ENCODE measurements around the gene MPV17.
A peak's percentile ranks its signal among the peaks of the same experiment; 100 is the strongest.
"Not testable (repeated sequence)": the region's sequence is repeated elsewhere in the genome, so short reads cannot be mapped to it uniquely, and the experiment has no call there.

The MPV17 gene, protein sequence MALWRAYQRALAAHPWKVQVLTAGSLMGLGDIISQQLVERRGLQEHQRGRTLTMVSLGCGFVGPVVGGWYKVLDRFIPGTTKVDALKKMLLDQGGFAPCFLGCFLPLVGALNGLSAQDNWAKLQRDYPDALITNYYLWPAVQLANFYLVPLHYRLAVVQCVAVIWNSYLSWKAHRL

DNA sequence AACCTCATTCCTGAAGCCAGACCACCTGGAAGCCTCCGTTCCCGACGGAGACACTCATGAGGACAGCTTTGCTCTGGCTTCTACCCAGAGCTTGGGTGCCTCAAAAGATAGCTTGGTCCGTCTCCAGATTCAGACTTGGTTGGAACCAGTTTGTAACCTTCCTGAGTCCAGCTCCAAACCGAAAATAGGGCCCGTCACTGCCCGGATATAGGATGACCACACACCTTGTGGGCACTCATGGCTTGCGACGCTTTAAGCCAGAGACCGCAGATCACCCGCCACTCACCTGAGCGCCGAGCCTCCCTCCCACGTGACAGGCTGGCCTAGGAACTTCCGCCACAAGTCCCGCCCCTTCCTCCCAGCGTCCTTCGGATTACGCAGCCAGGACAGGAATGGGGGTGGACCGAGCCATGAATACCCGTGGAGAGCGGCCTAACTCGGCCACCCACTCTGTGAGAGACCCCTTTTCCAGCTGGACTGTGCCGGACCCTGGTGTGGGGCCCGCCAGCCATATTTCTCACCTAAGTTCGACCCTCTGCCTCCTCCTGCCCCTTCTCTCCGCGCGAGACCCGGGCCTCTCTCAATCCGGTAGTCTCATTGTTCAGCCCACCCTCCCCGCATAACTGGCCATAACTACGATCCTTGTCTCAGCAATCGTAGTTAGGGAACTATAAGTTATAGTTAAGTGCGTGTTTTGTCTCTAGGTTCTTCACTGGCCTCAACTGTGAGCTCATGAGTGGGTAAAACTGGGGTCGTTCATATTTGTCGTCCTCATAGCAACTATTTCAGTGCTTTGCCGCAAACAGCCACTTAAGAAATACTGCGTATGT, at the start of gene MPV17:
MPV17 (minus strand) TSS at position 332 of the 830 bp plus-strand sequence. CDS start 580 bp downstream, outside the sequence.
- peak; percentile 92 for DNase-seq

DNA sequence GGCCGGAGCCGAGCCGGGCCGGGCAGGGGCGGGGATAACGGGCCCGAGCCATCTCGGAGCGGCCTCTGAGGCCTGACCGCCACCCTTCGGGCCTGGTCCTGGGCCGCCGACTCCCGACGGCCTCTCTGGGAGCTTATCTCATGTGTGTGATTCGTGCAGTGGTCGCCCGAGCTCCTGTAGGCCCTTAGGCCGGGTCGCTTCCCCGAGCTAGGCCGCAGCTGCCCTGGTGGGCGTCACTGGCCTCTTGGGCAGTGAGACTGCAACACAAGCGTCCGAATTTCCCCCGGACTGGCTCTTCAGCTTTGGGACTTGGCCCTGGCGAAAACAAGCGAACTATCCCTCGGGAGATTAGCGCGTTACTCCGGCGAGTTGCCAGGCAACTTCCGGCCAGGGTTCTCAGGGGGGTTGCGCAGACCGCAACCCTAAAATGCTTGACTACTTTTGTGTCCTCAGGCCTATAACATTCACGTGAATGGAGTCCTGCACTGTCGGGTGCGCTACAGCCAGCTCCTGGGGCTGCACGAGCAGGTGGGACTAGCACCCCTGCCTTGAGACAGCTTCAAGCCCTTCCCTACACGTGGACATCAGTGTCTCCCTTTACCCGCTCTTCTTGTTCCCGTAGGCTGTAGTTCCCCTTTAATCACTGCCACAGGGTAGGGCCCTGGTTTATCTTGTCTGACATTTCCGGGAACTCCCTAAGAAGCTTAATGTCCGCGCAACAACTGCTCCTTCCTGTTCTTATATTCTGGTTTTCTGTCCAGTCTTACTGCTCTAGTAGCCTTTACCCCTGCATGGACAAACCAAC, 48.1 kb upstream of the MPV17 start:
- DNase-seq = peak; percentile 29

DNA sequence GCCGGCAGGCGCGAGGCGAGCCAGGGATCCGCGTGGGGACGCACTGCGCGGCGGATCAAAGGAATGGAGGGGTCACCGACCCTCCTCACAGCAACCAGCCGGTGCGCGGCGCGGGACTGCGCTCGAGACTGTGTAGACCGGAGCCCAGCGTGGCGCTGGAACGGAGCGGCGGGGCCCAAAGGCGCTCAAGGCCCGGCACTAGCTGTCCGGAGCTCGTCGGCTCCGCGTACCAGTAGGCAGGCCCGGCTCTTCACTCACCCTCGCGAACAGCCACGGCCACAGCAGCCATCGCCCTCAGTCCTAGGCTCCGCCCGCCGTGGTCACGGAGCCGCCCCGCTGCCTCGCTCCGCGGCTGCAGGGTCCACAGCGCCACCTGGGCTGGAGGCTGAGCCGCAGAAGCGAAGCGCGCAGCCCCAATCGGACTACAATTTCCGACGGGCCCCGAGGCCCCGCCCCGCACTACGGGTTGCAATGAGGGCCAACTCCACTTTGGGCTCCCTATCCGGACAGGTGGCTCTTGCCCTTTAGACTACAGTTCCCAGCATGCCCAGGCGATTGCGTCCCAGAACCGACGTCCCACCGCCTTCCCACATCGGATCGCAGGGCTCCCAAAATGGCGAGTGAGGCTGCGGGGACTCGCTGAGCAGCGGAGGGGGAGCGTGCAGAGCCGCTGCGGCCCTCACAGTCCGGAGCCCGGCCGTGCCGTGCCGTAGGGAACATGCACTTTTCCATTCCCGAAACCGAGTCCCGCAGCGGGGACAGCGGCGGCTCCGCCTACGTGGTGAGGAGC, 47.3 kb upstream of the MPV17 start, which contains the start of the genes EIF2B4 and SNX17:
EIF2B4 (minus strand) TSS at position 313 of the 790 bp plus-strand sequence; CDS start at position 289, 24 bp downstream.
SNX17 (plus strand) TSS at position 591 of the 790 bp plus-strand sequence; CDS start at position 719, 128 bp downstream.
- peak; percentile 100 for DNase-seq

DNA sequence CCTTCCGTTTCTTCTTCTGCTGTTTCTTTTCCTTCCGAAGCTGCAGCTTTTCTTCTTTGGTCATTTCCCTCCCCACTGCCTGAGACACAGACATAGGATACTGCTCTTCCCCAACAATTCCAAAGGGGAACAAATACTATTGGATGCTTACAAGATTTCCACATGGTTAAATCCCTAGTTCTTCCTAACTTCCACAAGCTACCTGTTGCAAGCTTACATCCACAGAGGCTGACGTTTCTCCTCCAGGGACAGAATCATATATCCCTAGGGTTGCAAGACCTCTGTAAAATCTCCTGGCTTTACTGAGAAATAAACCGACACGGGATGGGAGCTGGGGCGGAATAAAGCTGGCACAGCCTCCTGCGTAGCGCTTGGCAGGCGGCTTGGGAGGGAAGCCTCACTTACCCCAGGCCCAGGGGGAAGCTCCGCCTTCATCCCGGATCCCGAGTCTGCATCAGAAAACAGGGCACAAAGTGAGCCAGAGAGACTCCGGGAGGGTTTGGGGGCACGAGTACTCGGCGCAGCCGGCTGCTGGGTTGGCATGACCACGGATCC, 46.7 kb upstream of the MPV17 start:
- peak; percentile 79 for DNase-seq

DNA sequence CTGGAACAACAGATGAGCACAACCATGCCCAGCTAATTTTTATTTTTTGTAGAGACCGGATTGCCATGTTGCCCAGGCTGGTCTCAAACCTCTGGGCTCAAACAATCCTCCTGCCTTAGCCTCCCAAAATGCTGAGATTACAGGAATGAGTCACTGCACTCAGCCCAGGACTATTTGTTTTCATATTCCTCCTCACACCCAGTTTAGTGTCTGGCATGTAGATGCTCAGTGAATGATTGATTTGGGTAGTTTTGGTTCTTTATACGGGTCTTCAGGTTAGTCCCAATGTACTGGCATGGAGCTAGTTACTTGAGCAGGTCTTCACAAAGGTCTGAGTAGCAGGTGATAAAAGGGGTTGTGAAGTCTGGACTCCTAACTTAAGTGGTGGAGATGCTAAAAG, 41.0 kb upstream of the MPV17 start:
- no peak for DNase-seq

DNA sequence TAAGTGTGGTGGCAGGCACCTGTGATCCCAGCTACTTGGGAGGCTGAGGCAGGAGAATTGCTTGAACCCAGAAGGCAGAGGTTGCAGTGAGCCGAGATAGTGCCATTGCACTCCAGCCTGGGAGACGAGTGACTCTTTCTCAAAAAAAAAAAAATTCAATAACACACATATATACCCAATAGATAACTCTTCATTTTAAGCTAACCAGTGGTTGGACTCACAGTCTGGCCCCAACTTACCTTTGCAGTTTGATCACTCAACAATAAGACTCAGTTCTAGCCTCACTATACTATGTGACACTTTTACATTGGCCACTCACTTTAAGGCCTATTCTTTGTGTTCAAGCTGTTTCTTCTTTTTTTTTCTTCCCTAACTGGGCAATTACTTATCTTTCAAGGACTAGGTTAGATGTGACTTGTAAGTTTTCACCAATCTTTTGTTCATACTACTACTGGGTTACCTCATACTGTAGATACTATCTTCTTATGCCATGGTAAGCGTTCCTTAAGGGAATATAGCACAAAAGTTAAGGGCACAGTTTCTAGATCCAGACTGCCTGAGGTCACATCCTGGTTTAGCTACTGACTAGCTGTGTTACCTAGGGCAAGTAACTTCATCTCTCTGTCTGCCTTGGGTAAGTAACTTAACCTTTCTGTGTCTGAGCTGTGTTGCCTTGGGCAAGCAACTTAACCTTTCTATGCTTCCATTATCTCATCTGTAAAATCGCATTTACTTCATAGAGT, 40.0 kb upstream of the MPV17 start:
- no peak for DNase-seq

DNA sequence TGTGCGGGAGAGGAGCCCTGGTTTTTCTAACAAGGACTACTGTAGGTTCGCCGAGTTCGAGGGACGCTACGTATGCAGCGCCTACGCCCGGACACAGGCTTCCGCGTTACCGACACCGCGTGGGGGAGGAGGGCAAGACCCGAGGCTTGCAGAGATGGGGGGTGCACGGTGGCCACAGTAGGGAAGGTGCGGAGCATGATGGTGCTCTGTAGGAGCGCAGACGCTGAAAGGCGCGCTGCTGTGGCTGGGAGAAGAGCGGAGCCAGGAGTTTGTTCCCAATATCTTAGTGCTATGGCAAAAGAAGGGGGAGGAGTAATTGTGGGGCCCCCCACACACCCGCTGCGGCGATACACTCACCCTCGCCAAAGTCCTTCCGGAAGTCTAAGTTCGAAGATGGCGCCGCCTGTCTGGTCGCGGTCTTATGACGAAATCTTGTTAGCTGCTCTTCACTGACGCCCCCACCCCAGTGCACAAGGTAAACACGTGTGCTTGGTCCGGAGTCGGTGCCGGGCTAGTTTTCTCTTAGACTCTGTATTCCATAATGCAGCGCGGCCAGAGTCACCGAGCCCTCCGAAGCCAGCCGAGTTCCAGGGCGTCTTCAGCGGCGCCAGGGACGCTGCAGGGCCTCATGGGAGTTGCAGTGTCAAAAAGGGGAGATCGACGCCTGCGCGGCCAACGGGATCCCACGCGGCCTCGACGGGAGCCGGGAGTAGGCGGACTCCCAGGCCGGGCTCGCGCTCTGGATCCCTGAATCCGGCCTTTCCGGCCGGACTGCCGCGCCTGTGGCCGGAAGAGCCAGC, 33.7 kb upstream of the MPV17 start, which contains the start of gene GTF3C2:
GTF3C2 (minus strand) TSS at position 383 of the 800 bp plus-strand sequence. CDS start 13,210 bp downstream, outside the sequence.
- DNase-seq = peak; percentile 100

DNA sequence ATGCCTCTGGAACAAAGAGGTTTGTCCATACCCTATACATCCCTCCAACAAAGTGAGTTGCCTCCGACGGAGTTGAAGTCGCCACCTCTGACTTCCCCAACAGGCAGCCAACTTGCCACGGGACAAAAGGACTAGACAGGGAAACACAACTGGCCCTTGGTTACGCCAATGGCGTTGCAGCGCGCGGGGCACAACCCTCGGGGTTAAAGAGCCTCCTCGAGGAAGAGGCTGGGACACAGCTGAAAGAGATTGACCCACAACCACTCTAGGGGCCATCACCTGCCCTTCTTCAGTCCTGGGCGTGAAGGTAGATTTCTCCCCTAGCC, 33.1 kb upstream of the MPV17 start:
- no peak for DNase-seq

DNA sequence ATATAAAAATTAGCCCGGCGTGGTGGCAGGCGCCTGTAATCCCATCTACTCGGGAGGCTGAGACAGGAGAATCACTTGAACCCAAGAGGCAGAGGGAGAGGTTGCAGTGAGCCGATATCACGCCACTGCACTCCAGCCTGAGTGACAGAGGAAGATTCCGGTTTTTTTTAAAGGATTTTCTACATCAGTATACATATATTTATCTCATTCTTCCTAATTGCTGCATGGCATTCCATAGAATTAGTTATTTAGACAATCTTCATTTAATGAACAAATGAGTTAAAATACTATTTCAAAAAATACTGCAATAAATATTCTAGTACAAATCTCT, 31.7 kb upstream of the MPV17 start:
- no peak for DNase-seq

DNA sequence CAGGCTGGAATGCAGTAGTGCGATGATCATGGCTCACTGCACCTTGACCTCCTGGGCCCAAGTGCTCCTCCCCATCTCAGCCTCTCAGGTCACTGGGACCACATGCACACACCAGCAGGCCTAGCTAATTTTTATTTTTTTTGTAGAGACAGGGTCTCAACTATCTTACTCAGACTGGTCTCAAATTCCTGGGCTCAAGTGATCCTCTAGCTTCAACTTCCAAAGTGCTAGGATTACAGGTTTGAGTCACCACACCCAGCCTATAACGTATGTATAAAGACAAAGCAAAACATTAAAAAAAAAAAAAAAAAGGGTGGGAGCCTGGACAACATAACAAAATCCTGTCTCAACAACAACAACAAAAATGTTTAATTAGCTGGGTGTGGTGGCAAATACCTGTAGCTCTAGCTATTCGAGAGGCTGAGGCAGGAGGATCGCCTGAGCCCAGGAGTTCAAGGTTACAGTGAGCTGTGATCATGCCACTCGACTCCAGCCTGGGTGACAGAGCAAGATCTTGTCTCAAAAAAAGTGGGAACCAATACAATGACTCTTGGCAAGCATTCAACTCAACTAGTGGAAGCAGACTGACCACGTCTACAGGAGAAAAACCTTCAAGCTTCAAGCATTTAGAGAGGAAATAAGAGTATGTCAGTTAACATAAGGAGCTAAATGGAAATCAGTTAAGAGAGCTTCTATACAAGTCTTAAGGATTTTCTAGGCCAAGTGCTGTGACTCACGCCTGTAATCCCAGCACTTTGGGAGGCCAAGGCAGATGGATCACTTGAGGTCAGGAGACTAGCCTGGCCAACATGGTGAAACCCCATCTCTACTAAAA, 31.1 kb upstream of the MPV17 start:
- no peak for DNase-seq

DNA sequence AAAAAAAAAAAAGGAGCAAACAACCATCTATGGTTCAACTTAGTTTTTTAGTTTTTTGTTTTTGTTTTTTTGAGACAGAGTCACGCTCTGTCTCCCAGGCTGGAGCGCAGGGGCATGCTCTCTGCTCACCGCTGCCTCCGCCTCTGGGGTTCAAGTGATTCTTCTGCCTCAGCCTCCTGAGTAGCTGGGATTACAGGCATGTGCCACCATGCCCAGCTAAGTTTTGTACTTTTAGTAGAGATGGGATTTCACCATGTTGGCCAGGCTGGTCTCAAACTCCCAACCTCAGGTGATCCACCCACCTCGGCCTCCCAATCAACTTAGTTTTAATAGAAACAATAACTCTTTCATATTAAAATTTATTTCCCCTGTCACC, 30.5 kb upstream of the MPV17 start:
- not testable (repeated sequence) for DNase-seq

DNA sequence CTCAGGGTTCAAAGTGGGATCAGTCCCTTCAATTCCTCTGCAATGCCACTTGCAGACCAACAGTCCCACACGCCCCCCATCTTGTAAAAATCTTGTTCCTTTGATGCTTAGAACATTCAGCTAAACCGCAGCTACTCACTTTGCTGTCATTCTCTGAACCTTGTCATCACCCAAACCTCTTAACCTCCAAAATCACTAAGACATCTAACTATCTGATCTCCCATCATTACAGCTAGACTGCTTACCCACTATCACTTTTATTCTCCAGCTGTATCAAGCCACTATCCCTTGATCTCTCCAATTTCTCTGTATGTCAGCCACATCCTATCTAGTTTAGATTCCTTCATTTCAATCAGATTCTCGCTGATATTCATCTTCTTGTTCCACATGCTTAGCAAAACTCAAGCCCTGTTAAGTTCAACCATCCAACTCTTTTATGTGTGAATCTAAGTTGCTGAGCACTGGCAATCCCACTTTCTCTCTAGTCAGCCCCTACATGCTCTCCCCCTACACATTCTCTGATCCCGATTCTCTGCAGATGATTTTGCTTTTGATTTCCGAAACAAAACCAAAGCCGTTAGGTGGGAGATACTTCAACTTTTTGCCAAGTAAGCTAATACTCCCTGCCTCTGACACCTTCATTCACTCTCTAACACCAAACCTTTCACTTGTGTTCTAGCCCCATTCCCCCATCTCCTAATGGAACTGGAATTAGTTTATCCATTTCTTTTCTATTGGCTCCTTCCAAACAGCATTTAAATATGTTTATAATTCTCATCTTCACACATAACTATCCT, 29.1 kb upstream of the MPV17 start:
- DNase-seq = no peak

DNA sequence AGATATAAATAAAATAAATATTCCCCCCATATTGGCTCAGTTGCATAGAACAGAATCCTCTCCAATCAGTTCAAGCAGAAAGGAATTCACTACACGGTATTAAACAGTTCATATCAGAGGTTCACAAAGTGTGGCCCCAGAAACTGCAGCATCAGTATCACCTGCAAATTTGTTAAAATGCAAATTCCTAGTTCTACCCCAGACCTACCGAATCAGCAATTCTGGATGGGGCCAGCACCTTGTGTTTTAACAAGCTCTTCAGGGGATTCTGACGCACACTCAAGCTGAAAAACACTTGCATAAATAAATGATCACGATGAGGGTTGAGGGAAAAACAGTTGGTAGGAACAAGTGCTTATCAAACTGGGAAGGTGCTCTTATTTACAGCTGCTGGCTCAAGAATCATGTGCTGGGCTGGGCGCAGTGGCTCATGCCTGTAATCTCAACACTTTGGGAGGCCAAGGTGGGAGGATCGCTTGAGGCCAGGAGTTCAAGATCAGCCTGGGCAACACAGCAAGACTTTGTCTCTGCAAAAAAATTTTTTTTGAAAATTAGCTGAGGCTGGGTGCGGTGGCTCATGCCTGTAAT, 27.3 kb upstream of the MPV17 start:
- no peak for DNase-seq

DNA sequence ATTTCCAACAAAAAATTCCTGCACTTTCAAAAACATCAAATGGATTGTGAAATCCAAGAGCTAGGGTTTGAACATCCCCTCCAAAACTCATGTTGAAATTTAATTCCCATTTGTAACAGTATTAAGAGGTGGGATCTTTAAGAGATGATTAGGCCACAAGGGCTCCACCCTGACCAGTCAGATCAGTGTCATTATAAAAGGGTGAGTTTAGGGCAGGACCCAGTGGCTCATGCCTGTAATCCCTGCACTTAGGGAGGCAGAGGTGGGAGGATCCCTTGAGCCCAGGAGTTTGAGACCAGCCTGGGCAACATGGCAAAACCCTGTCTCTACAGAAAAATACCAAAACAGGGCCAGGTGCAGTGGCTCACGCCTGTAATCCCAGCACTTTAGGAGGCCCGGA, 24.7 kb upstream of the MPV17 start:
- DNase-seq = no peak

DNA sequence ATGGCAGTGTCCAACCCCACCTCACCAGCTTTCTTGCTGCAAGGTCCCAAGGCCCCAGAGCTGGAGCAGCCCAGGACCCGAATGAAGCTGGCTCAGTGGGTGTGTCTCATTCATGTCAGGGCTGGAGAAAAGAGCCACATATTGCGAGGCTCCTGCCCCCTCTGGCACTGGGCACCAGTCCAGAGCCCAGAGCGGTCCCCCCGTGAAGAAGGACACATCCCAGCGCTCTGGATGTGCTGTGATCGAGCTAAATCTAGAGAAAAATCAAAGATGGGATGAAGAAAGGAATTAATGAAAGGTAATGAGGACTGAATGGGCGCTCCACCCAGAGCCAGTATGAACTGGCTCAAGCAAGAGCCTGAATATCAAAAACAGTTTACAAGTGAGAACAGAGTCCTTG, 13.3 kb upstream of the MPV17 start:
- DNase-seq = no peak

DNA sequence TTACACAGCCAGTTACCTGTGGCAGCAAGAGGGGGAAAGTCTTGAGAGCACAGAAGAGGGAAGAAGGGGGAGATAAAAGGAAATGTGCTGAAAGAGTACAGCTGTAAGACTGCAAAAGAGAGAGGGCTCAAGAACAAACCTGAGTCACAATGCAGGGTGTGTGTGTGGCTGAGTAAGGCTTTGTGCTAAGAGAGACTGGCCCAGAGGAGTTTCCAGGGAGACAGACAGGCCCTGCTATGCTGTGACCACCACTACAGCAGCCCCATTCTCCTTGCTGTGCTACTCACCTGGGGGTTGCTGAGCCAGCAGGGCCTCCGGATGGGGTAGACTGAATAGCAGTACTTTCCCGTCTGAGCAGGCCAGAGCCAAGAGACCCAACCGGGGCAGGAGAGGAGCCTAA, 12.4 kb upstream of the MPV17 start:
- DNase-seq = no peak

DNA sequence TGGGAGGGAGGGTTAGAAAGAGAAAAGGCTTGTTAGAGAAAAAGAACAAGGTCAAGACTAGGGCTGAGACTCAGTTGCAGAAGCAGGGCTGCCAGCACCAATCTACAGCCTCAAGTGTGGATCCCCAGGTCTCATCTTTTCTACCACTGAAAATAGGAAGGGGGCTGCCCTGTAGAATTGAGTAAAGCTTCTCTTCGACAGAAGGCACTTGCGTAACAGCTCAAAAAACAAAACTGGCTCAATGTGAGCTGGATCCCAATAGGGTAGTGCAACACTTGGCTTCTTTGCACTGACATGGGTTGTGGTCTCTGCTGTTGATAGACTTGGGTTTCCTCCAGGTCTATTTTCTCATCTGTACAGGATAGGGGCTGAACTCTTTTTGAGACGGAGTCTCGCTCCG, 1.8 kb upstream of the MPV17 start:
- no peak for DNase-seq

DNA sequence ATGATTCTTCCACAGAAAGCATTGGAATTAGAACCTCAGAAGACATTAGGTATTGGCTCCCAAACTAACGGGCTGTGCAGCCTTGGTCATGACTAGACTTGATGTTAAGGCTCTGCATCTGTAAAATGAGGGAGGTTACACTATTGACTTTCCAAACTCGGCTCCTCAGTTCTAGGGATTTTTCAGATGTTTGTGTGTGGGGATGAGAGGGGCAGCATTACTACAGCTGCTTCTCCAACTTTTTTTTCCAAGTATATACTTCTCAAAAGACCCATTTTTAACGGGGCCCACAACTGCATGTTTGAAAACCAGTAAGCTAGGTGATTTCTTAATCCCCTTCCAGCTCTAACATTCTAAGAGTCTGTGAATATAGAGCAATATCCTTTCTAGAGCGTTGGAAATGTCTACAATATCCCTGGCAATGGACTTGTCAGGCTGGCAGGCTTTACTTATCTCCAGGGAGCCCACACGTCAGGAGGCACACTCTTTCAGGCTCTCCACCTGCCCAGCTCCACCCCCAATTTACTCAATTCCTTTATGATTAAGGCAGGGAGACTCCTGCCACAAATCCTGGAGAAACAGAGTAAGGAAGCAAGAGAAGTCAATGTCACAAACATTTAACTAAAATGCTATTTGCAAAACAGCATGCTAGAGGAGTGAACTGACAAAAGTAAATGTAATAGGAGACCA, 844 bp upstream of the MPV17 start:
- peak; percentile 38 for DNase-seq
